Activated CD4-positive, alpha-beta T cell treated with anti-CD3 and anti-CD28 coated beads, Interleukin-2, amount 50 U/mL, for 24 hours (primary cell): ENCODE data around the gene SPIN3.
"Not testable (repeated sequence)": the region's sequence is repeated elsewhere in the genome, so short reads cannot be mapped to it uniquely, and the experiment has no call there.

Experiments
- DNase-seq, 2 donors: peaks; one replicate each; pipeline ENCODE4 v3.0.0-alpha.2; 2020; ENCODE audit warnings: low read depth in 1 of 2, low spot score in 1 of 2

Gene SPIN3

DNA sequence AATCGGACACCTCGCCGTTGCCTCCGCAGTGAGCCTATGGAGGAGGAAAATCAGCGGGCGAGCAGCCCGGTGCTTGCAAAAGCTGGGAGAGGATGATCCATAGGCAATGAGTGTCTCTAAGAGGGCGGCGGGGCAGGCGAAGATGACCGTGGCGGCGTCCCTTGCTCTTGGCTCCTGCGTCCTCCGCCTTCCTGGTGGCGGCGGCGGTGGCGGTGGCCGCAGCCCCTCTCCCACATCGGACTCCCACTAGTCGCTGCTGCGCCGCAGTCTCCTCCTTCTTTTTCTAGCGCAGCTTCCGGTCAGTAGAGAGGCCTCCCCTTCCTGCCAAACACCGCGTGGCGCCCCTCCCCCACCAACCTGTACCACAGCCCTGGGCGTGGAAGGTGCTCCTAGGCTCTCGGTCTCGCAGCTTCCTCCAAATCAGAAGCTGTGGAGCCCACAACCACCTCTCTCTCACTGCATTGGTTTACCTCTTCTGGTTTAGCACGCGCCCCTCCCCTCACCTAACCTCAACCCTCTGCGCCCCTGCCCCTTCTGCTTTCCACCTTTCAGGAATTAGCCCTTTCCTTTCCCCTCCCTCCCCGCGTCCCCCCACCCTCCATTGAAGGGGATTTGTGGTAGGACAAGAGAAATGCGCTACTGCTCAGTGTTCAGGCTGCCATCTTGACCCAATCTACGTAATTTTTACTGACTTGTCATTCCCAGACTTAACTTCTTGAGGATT, at the start of gene SPIN3:
Gene SPIN3, minus strand, starts transcription at position 271 of the 724 bp plus-strand sequence. CDS start 594 bp downstream, outside the sequence.
- DNase-seq: peak; percentile 37 to 46

DNA sequence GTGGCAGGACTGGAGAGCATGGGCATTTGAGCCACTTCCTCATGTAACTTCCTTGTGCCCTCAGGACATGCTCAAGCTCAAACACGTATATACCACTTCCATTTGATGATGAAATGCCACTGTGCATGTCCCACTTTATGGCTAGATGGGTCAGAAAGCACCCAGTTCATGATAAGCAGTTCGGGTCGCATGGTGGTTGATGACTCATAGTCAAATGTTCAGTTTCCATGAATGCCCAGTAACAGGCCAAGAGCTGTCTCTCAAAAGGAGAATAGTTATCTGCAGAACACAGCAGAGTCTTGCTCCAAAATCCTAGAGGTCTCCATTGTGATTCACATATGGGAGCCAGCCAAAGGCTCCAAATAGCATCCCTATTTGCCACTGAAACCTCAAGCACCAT, 48.9 kb upstream of the SPIN3 start:
- no peak for DNase-seq

DNA sequence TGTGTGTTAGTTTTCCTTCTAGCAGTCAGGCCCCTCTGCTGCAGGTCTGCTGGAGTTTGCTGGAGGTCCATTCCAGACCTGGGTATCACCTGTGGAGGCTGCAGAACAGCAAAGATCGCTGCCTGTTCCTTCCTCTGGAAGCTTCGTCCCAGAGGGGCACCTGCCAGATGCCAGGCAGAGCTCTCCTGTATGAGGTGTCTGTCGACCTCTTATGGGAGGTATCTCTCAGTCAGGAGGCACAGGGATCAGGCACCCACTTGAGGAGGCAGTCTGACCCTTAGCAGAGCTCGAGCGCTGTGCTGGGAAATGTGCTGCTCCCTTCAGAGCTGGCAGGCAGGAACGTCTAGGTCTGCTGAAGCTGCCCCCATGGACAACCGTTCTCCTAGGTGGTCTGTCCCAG, 41.9 kb upstream of the SPIN3 start:
- DNase-seq: not testable (repeated sequence)

DNA sequence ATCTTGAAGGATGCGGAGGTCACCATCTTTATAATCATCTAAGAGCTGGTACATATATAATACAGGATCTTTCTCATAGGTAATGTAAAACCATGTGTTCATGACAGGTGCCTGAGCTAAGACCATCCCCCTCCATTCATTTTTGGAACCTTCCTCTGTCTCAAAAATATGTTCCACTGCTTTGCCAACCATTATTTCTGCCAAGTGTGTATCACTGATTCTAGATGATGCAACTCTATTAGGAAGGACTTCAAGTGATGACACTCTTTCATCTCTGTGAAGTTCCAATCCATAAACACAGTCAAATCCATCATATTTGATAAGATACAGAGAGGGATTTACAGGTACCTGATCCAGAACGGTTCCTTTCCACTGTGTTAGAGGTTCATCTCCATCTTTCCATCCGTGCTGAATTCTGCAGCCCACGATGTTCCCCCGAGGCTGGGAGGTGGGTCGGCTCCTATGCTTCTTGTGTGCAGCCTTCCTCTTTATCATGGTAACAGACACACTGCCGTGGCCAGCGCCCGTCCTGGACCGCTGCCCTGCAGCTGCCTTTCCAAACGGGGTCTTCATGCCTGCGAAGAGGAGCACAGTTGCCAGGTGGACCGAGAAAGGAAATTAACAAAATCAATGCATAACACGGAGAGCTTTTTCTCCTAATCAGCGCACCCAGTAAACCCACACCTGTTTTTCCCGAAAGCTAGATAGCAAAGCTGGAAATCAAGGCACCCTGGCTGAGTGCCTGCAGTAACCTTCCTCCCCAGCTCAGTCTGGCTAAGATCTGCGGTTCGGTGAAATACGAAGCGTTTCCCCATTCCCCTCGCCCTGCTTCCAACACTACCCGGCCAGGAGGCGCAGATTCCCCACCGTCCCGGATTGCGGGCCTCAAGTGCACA, 718 bp downstream of the SPIN3 start:
- DNase-seq: no peak

DNA sequence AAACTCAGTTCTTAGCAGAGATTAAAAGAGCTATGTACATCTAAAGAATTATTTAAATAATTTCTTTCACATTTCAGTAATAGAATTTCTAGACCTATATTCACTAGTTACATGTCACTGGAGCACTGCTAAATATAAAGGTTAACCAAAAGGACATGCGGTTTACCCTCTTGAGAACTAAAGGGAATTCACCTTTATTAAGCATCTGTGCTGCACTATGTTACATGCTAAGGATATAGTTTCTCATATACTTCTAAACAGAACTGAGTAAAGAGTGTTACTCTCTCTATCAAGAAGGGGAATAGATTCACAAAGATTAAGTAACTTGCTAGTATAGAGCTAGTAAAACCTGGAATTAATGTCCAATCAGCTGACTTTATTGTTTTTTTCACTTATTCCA, 7.6 kb downstream of the SPIN3 start:
- DNase-seq: no peak

DNA sequence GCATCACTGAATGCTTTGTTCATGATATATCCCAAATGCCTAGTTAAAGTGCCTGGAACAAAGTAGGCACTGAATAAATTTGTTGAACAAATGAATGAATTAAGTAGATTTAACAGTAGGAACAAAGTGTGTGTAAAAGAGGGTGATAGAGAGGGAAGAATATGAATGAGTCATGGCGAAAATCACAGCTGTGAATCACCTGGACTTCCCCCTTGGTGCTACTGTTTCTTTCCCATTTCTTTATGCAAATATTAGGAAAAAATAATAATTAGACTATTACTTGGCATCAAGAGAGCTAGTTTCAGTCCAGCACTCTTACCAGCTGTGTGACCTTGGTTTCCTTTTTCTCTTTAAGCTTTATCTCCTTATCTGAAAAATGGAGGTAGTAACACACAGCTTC, 9.2 kb downstream of the SPIN3 start:
- no peak for DNase-seq

DNA sequence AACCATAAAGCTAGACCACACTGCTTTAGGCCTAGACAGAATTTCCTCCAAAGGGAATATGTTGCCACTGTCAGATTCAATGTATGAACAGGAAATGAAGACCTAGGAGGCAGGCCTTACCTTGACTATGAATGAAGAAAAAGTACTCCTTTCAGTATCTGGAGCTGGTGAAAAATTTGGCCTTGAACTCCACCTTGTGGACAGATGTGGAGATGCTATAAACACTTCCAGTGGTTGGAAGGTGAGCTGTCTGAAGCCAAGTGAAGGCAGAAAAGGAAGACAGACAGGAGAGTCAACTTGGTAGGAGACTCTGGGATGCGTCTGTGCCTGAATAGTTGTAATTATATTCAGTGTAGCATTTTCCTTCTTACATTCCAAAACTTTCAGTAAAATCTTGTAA, 17.2 kb downstream of the SPIN3 start:
- peak in 1 of 2 donors; percentile 37 for DNase-seq

DNA sequence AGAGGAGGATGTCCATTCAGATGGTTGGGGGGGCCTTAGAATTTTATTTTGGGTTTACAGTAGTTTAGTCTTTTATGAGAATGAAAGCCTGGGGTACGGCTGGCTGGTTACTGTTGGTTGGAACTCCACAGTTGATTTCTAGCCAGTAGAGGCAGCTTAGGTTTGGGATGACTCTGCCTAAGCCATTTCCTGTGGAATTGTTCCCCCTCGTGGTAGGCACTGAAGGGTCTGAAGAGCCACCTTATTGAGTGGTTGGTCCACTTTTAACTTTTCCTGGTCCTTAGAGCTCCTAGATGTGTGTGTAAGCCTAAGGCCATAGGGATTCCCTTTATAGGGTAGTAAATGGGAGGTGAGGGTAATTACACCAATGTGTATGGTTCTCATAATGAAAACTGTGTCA, 19.7 kb downstream of the SPIN3 start:
- DNase-seq: no peak

DNA sequence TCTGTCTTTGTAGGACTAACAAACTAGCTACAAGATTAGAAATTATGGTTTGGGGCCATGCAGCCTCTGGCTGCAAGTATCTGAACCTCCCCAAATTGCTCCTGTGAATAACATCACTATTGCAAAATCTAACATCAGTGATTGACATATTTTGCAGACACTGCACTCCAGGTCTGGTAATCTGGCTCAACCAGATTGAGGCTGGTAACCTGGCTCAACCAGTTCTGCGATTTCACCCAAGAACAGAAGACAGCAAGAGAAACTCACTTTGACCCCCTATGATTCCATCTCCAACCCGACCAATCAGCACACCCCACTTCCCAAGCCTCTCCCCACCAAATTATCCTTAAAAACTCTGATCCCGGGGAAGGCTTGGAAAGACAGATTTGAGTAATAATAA, 20.9 kb downstream of the SPIN3 start:
- DNase-seq: no peak

DNA sequence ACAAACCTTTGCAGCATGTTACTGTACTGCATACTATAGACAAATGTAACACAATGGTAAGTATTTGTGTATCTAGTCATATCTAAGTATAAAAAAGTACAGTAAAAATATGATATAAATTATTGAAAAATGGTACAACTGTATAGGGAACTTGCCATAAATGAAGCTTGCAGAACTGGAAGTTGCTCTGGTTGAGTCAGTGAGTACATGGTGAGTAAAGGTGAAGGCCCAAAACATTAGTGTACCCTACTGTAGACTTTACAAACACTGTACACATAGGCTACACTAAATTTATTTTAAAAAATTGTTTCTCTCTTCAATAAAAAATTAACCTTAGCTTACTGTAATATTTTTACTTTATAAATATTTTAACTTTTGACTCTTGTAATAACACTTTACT, 25.8 kb downstream of the SPIN3 start:
- no peak for DNase-seq

DNA sequence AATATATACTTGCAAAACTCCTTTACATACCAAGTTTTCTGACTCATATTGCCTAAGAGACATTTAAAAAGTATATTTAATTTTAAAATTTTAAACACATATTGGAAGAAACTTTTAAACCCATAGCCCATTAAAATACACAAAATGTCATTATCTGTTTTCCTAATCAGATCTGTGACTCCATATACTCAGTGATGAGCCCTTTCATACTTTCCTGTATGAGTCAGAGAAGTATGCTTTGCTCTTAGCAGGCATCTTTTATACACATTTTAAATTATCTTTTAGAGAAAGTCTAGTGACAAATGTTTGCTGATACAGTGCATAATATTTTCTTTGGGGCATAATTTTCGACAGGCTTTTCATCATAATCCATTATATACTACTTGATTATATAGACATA, 26.4 kb downstream of the SPIN3 start:
- no peak for DNase-seq

DNA sequence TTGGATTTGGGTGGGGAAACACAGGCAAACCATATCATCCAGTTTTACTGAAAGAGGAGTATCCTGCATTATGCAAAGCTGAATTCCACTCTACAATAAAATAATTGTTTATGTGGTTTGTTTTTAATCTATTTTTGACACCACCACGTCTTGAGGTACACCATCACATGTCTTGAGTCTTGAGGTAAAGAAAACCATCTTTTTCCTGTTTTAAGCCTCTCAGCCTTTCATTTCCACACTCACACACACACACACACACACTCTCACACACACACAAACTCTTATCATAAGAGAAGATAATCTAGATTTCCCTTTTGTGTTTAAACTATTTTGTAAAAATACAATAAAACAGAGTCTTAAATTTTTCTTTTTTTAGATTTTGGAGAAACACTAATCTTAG, 32.0 kb downstream of the SPIN3 start:
- no peak for DNase-seq

DNA sequence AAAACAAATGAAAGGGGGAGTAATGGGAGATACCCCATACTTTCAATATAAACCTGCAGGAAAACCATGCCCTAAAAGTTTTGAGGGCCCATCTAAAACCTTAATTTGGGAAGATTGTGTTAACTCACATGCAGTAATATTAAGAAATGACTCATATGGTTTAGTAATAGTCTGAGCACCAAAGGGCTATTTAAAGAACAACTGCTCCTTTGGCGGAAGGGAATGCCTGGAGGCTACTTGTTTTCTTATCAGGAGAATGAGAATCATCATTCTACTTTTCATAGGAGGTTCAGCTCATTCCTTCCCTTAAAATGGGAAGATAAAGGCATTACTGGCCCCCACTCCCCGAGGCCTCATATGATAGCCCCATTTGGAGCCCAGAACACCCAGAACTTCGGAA, 47.6 kb downstream of the SPIN3 start:
- no peak for DNase-seq

DNA sequence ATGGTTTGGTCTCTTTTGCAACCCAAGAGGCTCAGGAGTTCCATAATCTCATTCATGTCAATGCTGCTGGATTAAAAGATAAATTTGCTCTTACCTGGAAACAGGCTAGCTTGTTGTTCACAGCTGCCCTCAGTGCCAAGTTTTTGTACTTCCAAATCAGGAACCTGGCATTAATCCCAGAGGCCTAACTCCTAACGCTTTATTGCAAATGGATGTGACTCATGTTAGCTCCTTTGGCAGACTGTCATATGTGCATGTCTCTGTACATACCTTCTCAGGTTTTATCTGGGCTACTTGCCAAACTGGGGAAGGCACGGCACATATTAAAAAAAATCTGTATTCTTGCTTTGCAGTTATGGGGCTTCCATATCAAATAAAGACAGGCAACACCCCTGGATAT, 49.1 kb downstream of the SPIN3 start:
- not testable (repeated sequence) for DNase-seq

DNA sequence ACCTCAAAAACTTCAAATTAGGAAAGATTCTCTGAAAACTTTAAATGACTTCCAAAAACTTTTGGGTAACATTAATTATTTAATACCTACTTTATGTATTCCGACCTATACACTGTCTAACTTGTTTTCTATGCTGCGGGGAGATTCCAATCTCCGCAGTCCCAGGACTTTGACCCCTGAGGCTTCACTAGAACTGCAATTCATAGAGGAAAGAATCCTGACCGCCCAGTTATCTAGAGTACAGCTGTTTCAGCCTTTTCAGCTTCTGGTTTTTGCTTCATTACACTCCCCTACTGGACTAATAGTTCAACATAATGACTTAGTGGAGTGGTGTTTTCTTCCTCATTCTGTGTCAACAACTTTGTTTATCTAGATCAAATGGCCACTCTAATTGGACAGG, 50.1 kb downstream of the SPIN3 start:
- not testable (repeated sequence) for DNase-seq

DNA sequence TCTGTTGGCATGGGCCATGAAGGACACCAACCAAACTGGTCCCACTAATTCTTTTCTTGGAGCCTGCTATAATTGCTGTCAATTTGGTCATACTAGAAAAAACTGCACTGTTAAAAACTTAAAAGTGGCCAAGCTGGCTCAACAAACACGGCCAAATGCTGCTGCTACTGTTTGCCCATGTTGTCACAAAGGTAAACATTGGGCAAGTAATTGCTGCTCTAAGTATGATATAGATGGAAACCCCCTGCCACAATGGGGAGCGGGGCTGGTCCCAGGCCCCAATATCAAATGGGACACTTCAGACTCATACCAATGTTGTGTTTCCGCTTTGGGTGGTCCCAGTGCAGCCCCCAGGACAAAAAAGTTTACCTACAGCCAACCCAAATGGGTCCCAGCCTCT, 52.1 kb downstream of the SPIN3 start:
- DNase-seq: no peak
